Peyer's patch (tissue), 4 donors: ENCODE results near the gene RABGEF1.
"Not testable (repeated sequence)": the region's sequence is repeated elsewhere in the genome, so short reads cannot be mapped to it uniquely, and the experiment has no call there.

Experiments used
- POLR2A ChIP-seq, 2 donors: fragments of 450-650 bp; IDR thresholded peaks; one replicate each; pipeline ENCODE4 v1.5.1; 2017; ENCODE audit warnings: antibody characterized with exemption in 2 of 2, mild to moderate bottlenecking in 2 of 2, moderate library complexity in 2 of 2
- TF ChIP-seq, protein P1 (sequence below), 6 experiments: fragments of 450-650 bp in 4 of 6; fragments of 200-600 bp in 2 of 6; sonication (generic) in 1 of 6; IDR thresholded peaks; one replicate each; pipeline ENCODE4 v1.5.1; 2017 to 2019; ENCODE audit warnings: antibody characterized with exemption in 6 of 6, mild to moderate bottlenecking in 3 of 6, moderate library complexity in 1 of 6

DNA sequence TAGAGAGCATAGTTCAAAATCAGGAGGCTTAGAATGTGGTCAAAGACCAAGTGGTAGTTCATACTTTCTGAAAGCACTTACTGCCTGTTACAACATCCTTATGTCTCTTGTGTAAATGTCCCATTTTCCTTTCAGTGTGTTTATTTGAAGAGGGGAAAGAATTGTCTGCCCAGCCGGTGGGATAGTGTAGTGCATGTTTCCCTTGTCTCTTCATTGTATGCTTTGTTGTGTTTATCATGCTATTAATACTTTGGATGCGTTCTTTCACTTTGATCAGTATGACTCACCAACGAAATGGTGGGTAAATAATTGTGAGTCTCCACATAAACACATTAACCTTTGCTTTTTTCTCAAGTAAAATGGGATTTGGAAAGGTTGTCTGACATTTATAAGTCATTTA, 42.3 kb downstream of the RABGEF1 start:
- TF ChIP-seq, protein P1, sequence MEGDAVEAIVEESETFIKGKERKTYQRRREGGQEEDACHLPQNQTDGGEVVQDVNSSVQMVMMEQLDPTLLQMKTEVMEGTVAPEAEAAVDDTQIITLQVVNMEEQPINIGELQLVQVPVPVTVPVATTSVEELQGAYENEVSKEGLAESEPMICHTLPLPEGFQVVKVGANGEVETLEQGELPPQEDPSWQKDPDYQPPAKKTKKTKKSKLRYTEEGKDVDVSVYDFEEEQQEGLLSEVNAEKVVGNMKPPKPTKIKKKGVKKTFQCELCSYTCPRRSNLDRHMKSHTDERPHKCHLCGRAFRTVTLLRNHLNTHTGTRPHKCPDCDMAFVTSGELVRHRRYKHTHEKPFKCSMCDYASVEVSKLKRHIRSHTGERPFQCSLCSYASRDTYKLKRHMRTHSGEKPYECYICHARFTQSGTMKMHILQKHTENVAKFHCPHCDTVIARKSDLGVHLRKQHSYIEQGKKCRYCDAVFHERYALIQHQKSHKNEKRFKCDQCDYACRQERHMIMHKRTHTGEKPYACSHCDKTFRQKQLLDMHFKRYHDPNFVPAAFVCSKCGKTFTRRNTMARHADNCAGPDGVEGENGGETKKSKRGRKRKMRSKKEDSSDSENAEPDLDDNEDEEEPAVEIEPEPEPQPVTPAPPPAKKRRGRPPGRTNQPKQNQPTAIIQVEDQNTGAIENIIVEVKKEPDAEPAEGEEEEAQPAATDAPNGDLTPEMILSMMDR (IDR thresholded peaks at IDR 0.05): peak in 3 of 6 experiments; percentile 2 to 14 (median 10)
- not testable (repeated sequence) for TF ChIP-seq POLR2A (IDR thresholded peaks at IDR 0.05)
